ENCODE data around the gene UHMK1. TPM values are rescaled to one million over a fixed set of nuclear protein-coding genes. Genes with fewer than 3 reads are reported as not detected.
"Not testable (repeated sequence)": the region's sequence is repeated elsewhere in the genome, so short reads cannot be mapped to it uniquely, and the experiment has no call there.

The UHMK1 gene
- total and polyA plus RNA-seq, 2 of the 4 experiments (the other 2 are of a cell fraction) = 15.6 to 57.9 TPM

- BruUV-seq (replicated peaks); H2BK5ac ChIP-seq (ENCODE audit: low read depth, low read length, poor library complexity, severe bottlenecking); H3K56ac ChIP-seq (ENCODE audit: extremely low read depth, insufficient read depth, low read length); H3K14ac ChIP-seq (replicated peaks; ENCODE audit: low read depth, low read length); H3K27me3 ChIP-seq (ENCODE audit: control insufficient read depth, insufficient read depth, low read length); H2BK20ac ChIP-seq (ENCODE audit: low read depth, low read length); ATAC-seq (ENCODE audit: low read depth); H3K9me3 ChIP-seq (ENCODE audit: control insufficient read depth, insufficient read depth, low read length); H3K23ac ChIP-seq (ENCODE audit: low read depth, low read length); H2BK15ac ChIP-seq (ENCODE audit: low read depth, low read length); H3K4me2 ChIP-seq (ENCODE audit: low read depth, low read length); POLR2A ChIA-PET (ENCODE audit: unreplicated experiment); H3K4ac ChIP-seq (ENCODE audit: low read depth, low read length); H3K27ac ChIP-seq (ENCODE audit: insufficient read depth, low read length); H4K5ac ChIP-seq (ENCODE audit: low read depth, low read length); dilution Hi-C loops (cut with HindIII; ENCODE audit: low sequenced_read_pairs, unreplicated experiment); intact Hi-C loops (cut with micrococcal nuclease); H3K9ac ChIP-seq (ENCODE audit: low read depth, low read length); H2AK9ac ChIP-seq (replicated peaks; ENCODE audit: low read depth, low read length, poor library complexity); in situ Hi-C loops (cut with MboI; ENCODE audit: low sequenced_read_pairs); H4K91ac ChIP-seq (ENCODE audit: insufficient read depth, low read depth, low read length); H3K18ac ChIP-seq (ENCODE audit: low read depth, low read length); H2AK5ac ChIP-seq (ENCODE audit: low read depth, low read length); H3K9me1 ChIP-seq (ENCODE audit: insufficient read depth, low read length); H2AFZ ChIP-seq (replicated peaks; ENCODE audit: low read length, poor library complexity); H3K4me3 ChIP-seq (ENCODE audit: insufficient read depth, low read depth, low read length); H2BK120ac ChIP-seq (ENCODE audit: low read depth, low read length); DNase-seq; H4K8ac ChIP-seq (ENCODE audit: low read depth in 2 of 2, low read length in 2 of 2); H3K4me1 ChIP-seq (ENCODE audit: control insufficient read depth, insufficient read depth, low read length): not testable (repeated sequence)
- CTCF ChIA-PET = interaction anchor here (1.1 kb wide), 1 partner anchor 12 kb away, joined by 5 read pairs; no protein-coding TSS in a partner anchor
- H3K79me1 ChIP-seq (ENCODE audit: low read depth in 1 of 2, low read length in 2 of 2) = peaks cover 16 to 62% of the 10 kb centered on the region in 2 experiments
- WGBS, 2 experiments (ENCODE audit: extremely low coverage in 2 of 2, insufficient read length in 1 of 2) = no CpG with 5 or more reads among the region's 7 CpGs
- peaks cover 12% of the 10 kb centered on the region for H3K36me3 ChIP-seq (ENCODE audit: control insufficient read depth, insufficient read depth, low read length)
- peaks cover 23% of the 10 kb centered on the region for H4K20me1 ChIP-seq (ENCODE audit: insufficient read depth, low read length)
Measured at GRCh38 chr1:162571121-162571520, 73.5 kb downstream of the UHMK1 start.

All from IMR-90 (cell line).